Suprapubic skin (tissue), 3 donors: ENCODE data around the gene KLRF1.

Experiments
- POLR2AphosphoS5 ChIP-seq, 3 donors: sonication (generic); formaldehyde crosslinking; IDR thresholded peaks; one replicate each; pipeline ENCODE4 v1.6.1; 2017; ENCODE audit warnings: antibody characterized with exemption in 3 of 3
- TF ChIP-seq, protein P1 (sequence below), 2 donors: fragments of 200-600 bp in 1 of 2; fragments of 450-650 bp in 1 of 2; sonication (generic) in 1 of 2; IDR thresholded peaks; one replicate each; pipeline ENCODE4 v1.5.1; 2016 to 2019; ENCODE audit warnings: antibody characterized with exemption in 2 of 2, mild to moderate bottlenecking in 1 of 2, moderate library complexity in 1 of 2

- TF ChIP-seq, protein P1, sequence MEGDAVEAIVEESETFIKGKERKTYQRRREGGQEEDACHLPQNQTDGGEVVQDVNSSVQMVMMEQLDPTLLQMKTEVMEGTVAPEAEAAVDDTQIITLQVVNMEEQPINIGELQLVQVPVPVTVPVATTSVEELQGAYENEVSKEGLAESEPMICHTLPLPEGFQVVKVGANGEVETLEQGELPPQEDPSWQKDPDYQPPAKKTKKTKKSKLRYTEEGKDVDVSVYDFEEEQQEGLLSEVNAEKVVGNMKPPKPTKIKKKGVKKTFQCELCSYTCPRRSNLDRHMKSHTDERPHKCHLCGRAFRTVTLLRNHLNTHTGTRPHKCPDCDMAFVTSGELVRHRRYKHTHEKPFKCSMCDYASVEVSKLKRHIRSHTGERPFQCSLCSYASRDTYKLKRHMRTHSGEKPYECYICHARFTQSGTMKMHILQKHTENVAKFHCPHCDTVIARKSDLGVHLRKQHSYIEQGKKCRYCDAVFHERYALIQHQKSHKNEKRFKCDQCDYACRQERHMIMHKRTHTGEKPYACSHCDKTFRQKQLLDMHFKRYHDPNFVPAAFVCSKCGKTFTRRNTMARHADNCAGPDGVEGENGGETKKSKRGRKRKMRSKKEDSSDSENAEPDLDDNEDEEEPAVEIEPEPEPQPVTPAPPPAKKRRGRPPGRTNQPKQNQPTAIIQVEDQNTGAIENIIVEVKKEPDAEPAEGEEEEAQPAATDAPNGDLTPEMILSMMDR (IDR thresholded peaks at IDR 0.05), result no peak
- TF ChIP-seq POLR2AphosphoS5 (IDR thresholded peaks at IDR 0.05), result no peak
Measured at GRCh38 chr12:9858135-9858534, 30.9 kb downstream of the KLRF1 start.
